Thoracic aorta (tissue), 2 donors: Measurements from ENCODE around the gene EEF2K. TPM values are rescaled to one million over a fixed set of nuclear protein-coding genes. Genes with fewer than 3 reads are reported as not detected.

ENCODE experiments used
- ATAC-seq: fragments of 150-250 bp; one replicate; pipeline ENCODE4 v1.8.0; 2017; ENCODE audit warnings: low read depth; ENCODE audit not compliant: insufficient number of reproducible peaks, low FRiP score
- DNase-seq: peaks from one replicate; pipeline ENCODE4 v3.0.0-alpha.2; 2020; ENCODE audit warnings: low spot score
- H3K27ac ChIP-seq, 2 donors: fragments of 200-600 bp; sonication (generic); 1 replicate in 1 of 2; 2 replicates in 1 of 2; pipeline ENCODE4 v1.5.1; 2016; ENCODE audit warnings: mild to moderate bottlenecking in 2 of 2, moderate library complexity in 2 of 2
- H3K27me3 ChIP-seq: fragments of 200-600 bp; sonication (generic); replicated peaks from 2 replicates; pipeline ENCODE4 v1.6.0; 2016; ENCODE audit warnings: mild to moderate bottlenecking; ENCODE audit not compliant: insufficient read depth
- H3K36me3 ChIP-seq: fragments of 200-600 bp; sonication (generic); one replicate; pipeline ENCODE4 v1.5.1; 2016
- H3K4me1 ChIP-seq, 2 donors: fragments of 200-600 bp; sonication (generic); 1 replicate in 1 of 2; 2 replicates in 1 of 2; pipeline versions ENCODE4 v1.5.1 to v1.6.0; 2016; ENCODE audit warnings: low read depth in 2 of 2, mild to moderate bottlenecking in 1 of 2; ENCODE audit not compliant: control insufficient read depth in 1 of 2
- H3K4me3 ChIP-seq: fragments of 200-600 bp; sonication (generic); 2 replicates; pipeline ENCODE4 v1.5.1; 2016; ENCODE audit warnings: mild to moderate bottlenecking
- H3K9me3 ChIP-seq: fragments of 200-600 bp; sonication (generic); 2 replicates; pipeline ENCODE4 v1.5.1; 2016
- CTCF ChIP-seq: fragments of 200-600 bp; sonication (generic); IDR thresholded peaks from one replicate; pipeline ENCODE4 v1.5.1; 2019; ENCODE audit warnings: antibody characterized with exemption
- total RNA-seq, 2 donors: library from RNA; depleted of rRNA; stranded (reverse); fragments of >200 nt; gene quantifications; one replicate each; pipeline versions ENCODE4 v1.1.0 to v1.2.3, GENCODE V29; 2016

The EEF2K gene
- total RNA-seq, 2 donors from 2014 or later: 35.1 to 38.2 TPM

GRCh38 chr16:22222998-22223397, 16.9 kb downstream of the EEF2K start:
- TF ChIP-seq CTCF: no peak
- no peaks in the 10 kb centered on the region for H3K36me3 ChIP-seq
- peaks cover 29 to 69% of the 10 kb centered on the region in 2 donors for H3K4me1 ChIP-seq
- DNase-seq (no peak), ATAC-seq (no peak)
- H3K27ac ChIP-seq: peak overlapping the region; percentile 8 to 62
- no peaks in the 10 kb centered on the region for H3K9me3 ChIP-seq
- no peaks in the 10 kb centered on the region for H3K27me3 ChIP-seq
- no peak overlapping the region for H3K4me3 ChIP-seq

GRCh38 chr16:22225060-22225459, 19.0 kb downstream of the EEF2K start:
- Histone ChIP-seq H3K27me3 (no peaks in the 10 kb centered on the region), H3K36me3 (peaks cover 7% of the 10 kb centered on the region), H3K9me3 (no peaks in the 10 kb centered on the region), H3K4me1 (peaks cover 21 to 48% of the 10 kb centered on the region in 2 donors), H3K4me3 (peak overlapping the region; percentile 46), H3K27ac (peak overlapping the region; percentile 62 to 77)
- DNase-seq (no peak), ATAC-seq (no peak)
- TF ChIP-seq CTCF: no peak

- peaks cover 3 to 14% of the 10 kb centered on the region in 2 donors for H3K4me1 ChIP-seq
- no peak overlapping the region for H3K4me3 ChIP-seq
- ATAC-seq (no peak), DNase-seq (no peak)
- TF ChIP-seq CTCF: no peak
- no peaks in the 10 kb centered on the region for H3K27me3 ChIP-seq
- H3K36me3 ChIP-seq: peaks cover 23% of the 10 kb centered on the region
- H3K9me3 ChIP-seq: no peaks in the 10 kb centered on the region
- no peak overlapping the region for H3K27ac ChIP-seq
These were observed 23.8 kb downstream of the EEF2K start for GRCh38 chr16:22229889-22230288.

- DNase-seq (no peak), ATAC-seq (no peak)
- Histone ChIP-seq H3K36me3 (peaks cover 23% of the 10 kb centered on the region), H3K4me1 (peaks cover 10 to 17% of the 10 kb centered on the region in 2 donors), H3K4me3 (no peak overlapping the region), H3K27me3 (no peaks in the 10 kb centered on the region), H3K27ac (no peak overlapping the region), H3K9me3 (no peaks in the 10 kb centered on the region)
- no peak for TF ChIP-seq CTCF
These were observed 26.4 kb downstream of the EEF2K start for GRCh38 chr16:22232277-22233036.

- H3K27me3 ChIP-seq: no peaks in the 10 kb centered on the region
- no peak for TF ChIP-seq CTCF
- no peak overlapping the region for H3K4me3 ChIP-seq
- peaks cover 10 to 17% of the 10 kb centered on the region in 2 donors for H3K4me1 ChIP-seq
- ATAC-seq: no peak
- no peak overlapping the region for H3K27ac ChIP-seq
- DNase-seq: no peak
- H3K9me3 ChIP-seq: no peaks in the 10 kb centered on the region
- peaks cover 23% of the 10 kb centered on the region for H3K36me3 ChIP-seq
These were observed 26.9 kb downstream of the EEF2K start for GRCh38 chr16:22233037-22233372.
